ENCODE results near the gene TOP3A.
A peak's percentile ranks its signal among the peaks of the same experiment; 100 is the strongest.

DNA sequence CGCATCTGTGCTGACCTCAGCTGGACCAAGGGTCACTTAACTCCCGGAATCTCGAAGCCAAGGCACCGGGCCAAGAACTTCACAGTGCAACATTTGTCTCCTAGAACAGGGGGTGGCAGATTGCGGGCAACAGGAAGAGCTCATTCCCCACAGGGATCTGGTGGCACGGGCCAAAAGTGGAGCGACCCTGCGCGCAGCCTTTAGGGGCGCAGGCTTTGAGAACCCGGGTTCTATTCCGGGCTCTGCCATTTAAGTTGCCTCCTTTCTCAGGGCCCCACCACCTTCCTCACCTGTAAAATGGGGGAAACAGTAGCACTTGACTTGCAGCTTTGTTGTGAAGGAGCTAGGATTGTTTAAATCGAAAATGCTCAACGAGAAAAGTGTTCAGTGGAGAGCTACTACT is 47.9 kb upstream of the TOP3A start:
- TF ChIP-seq, protein P1, sequence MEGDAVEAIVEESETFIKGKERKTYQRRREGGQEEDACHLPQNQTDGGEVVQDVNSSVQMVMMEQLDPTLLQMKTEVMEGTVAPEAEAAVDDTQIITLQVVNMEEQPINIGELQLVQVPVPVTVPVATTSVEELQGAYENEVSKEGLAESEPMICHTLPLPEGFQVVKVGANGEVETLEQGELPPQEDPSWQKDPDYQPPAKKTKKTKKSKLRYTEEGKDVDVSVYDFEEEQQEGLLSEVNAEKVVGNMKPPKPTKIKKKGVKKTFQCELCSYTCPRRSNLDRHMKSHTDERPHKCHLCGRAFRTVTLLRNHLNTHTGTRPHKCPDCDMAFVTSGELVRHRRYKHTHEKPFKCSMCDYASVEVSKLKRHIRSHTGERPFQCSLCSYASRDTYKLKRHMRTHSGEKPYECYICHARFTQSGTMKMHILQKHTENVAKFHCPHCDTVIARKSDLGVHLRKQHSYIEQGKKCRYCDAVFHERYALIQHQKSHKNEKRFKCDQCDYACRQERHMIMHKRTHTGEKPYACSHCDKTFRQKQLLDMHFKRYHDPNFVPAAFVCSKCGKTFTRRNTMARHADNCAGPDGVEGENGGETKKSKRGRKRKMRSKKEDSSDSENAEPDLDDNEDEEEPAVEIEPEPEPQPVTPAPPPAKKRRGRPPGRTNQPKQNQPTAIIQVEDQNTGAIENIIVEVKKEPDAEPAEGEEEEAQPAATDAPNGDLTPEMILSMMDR (IDR thresholded peaks at IDR 0.05): peak; percentile 18
- no peak for TF ChIP-seq EZH2 (IDR thresholded peaks at IDR 0.05)
